MCF 10A (cell line): ENCODE data around the gene SYNE3. TPM values are rescaled to one million over a fixed set of nuclear protein-coding genes. Genes with fewer than 3 reads are reported as not detected.

Experiments
- BruUV-seq: library from RNA; stranded (reverse); fragments of 400-500 nt; replicated peaks from 2 replicates; lab custom pipeline; 2021; lab: Mats Ljungman, UMichigan
- CTCF ChIA-PET: fragments of 300-600 bp; sonication (Branson Sonifier 250); formaldehyde crosslinking; extraction: SDS; loops from one replicate; lab custom pipeline; 2021; ENCODE audit warnings: antibody characterized with exemption, inconsistent platforms; lab: Yijun Ruan, JAX
- POLR2A ChIA-PET: fragments of 300-600, 350-650 bp; sonication (Branson Sonifier 250); formaldehyde crosslinking; extraction: SDS; loops from one replicate; lab custom pipeline; 2020; ENCODE audit warnings: antibody characterized with exemption, inconsistent platforms; lab: Yijun Ruan, JAX
- DNase-seq: peaks from one replicate; pipeline ENCODE4 v3.0.0-alpha.2; 2018; ENCODE audit not compliant: unreplicated experiment
- H3K27ac Mint-ChIP-seq: one replicate; pipeline ENCODE4 v1.8.0; 2022; ENCODE audit warnings: mild to moderate bottlenecking, low read depth, mixed read lengths; ENCODE audit not compliant: unreplicated experiment
- H3K27me3 Mint-ChIP-seq: one replicate; pipeline ENCODE4 v1.8.0; 2022; ENCODE audit warnings: mixed read lengths; ENCODE audit not compliant: insufficient read depth, unreplicated experiment
- H3K36me3 Mint-ChIP-seq: one replicate; pipeline ENCODE4 v1.8.0; 2022; ENCODE audit warnings: mild to moderate bottlenecking, moderate library complexity, mixed read lengths; ENCODE audit not compliant: insufficient read depth, unreplicated experiment
- H3K4me1 Mint-ChIP-seq: one replicate; pipeline ENCODE4 v1.8.0; 2022; ENCODE audit warnings: mixed read lengths; ENCODE audit not compliant: insufficient read depth, unreplicated experiment
- H3K4me3 Mint-ChIP-seq: one replicate; pipeline ENCODE4 v1.8.0; 2022; ENCODE audit warnings: mild to moderate bottlenecking, moderate library complexity, mixed read lengths; ENCODE audit not compliant: unreplicated experiment
- H3K9me3 Mint-ChIP-seq: one replicate; pipeline ENCODE4 v1.8.0; 2022; ENCODE audit warnings: mixed read lengths; ENCODE audit not compliant: unreplicated experiment
- intact Hi-C: fragments of 100-400 bp; cut with micrococcal nuclease; formaldehyde crosslinking; loops from 2 replicates; pipeline ENCODE4 v1.14.1; 2022
- total RNA-seq: library from RNA; stranded (reverse); gene quantifications from 2 replicates; pipeline ENCODE4 v1.2.3, GENCODE V29; 2022
- TF ChIP-seq, protein P1 (sequence below): fragments of 200-600 bp; IDR thresholded peaks from one replicate; pipeline ENCODE4 v1.8.0; 2022; ENCODE audit warnings: antibody characterized with exemption, mild to moderate bottlenecking; ENCODE audit not compliant: unreplicated experiment

Gene SYNE3
- total RNA-seq, 1 experiment from 2014 or later, result 9.5 TPM

DNA sequence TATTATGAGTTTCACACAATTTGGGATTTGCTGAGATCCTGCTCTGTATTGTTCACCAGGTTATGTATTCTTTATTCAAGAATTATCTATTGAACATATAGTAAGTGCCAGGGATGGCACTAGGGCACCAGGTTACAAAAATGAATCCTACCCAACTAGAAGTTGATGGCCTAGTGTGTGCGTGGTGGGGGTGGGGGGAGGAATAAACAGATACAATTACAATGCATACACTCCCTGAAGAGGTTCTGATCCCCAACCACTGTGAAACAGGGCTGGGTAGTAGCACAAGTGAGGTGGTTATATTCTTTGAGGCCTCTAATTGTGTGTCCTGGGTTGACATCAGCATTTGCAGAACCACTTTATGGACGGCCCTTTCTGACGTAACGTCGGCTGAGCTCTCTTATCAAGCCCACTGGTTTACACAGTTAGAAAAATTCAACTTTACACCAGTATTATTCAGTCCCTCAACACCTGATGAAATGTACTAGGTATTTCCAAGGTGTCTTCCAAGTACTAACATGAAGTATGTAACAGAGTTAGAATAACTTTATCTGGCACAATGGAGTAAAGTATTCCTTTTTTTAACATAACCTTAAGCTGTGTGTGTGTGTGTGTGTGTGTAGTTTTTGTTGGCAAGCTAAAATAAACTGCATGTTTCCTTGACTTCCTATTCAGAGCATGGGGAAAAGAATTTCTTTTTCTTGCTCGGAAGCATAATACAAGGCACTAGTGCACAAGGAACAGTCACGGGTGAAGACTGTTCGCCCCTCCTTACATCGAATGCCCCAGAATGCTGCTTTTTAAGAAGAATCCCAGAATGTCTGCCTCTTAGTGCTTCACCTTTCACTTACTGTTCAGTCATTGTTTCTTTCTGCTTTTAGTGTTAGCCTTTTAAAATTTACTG, 10.3 kb upstream of the SYNE3 start:
- no peaks in the 10 kb centered on the region for H3K9me3 Mint-ChIP-seq
- DNase-seq, result no peak
- H3K27ac Mint-ChIP-seq, result peak overlapping the region; percentile 82
- no peaks in the 10 kb centered on the region for H3K27me3 Mint-ChIP-seq
- CTCF ChIA-PET, result interaction anchor here (0.5 to 8.2 kb wide), 30 partner anchors 8 to 1461 kb away, joined by 3 to 162 read pairs (median 4); partner anchors contain the start of gene SYNE3
- TF ChIP-seq, protein P1, sequence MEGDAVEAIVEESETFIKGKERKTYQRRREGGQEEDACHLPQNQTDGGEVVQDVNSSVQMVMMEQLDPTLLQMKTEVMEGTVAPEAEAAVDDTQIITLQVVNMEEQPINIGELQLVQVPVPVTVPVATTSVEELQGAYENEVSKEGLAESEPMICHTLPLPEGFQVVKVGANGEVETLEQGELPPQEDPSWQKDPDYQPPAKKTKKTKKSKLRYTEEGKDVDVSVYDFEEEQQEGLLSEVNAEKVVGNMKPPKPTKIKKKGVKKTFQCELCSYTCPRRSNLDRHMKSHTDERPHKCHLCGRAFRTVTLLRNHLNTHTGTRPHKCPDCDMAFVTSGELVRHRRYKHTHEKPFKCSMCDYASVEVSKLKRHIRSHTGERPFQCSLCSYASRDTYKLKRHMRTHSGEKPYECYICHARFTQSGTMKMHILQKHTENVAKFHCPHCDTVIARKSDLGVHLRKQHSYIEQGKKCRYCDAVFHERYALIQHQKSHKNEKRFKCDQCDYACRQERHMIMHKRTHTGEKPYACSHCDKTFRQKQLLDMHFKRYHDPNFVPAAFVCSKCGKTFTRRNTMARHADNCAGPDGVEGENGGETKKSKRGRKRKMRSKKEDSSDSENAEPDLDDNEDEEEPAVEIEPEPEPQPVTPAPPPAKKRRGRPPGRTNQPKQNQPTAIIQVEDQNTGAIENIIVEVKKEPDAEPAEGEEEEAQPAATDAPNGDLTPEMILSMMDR, result no peak
- no TSS peak for BruUV-seq
- peaks cover 21% of the 10 kb centered on the region for H3K36me3 Mint-ChIP-seq
- intact Hi-C loops, result loop anchor here (1.0 to 5.0 kb wide), 2 partner anchors 64 to 84 kb away; no protein-coding TSS in a partner anchor
- no peak overlapping the region for H3K4me3 Mint-ChIP-seq
- POLR2A ChIA-PET, result interaction anchor here (0.5 to 1.9 kb wide), 9 partner anchors 8 to 467 kb away, joined by 3 to 19 read pairs (median 3); partner anchors contain the start of gene SYNE3
- H3K4me1 Mint-ChIP-seq, result peaks cover 55% of the 10 kb centered on the region

DNA sequence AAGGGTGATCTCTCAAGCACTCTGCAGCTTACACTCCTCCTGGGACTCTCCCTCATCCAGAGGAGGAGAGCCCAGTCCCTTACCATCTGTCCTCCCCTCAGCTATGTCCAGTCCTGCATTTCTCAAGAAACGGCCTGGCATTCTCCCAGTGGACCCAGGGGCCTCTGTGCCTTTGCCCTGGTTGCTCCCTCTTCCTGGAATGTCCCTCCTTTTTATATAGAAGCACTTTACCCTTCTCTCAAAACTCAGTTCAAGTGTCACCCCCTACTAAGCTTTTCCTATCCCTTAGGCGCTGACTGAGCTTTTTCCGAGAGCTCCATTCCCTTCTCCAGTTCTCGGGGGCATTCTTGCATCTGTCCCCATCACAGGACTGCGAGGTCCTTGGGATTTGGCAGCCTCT, 9.5 kb upstream of the SYNE3 start:
- Mint-ChIP-seq H3K27ac (peak overlapping the region; percentile 82), H3K4me3 (no peak overlapping the region), H3K27me3 (no peaks in the 10 kb centered on the region), H3K9me3 (no peaks in the 10 kb centered on the region), H3K36me3 (peaks cover 20% of the 10 kb centered on the region), H3K4me1 (peaks cover 47% of the 10 kb centered on the region)
- BruUV-seq, result no TSS peak
- TF ChIP-seq, protein P1, result no peak
- DNase-seq, result no peak
- ChIA-PET CTCF (interaction anchor here (0.8 to 8.2 kb wide), 8 partner anchors 9 to 835 kb away, joined by 3 to 162 read pairs (median 12); partner anchors contain the start of gene SYNE3), POLR2A (interaction anchor here (0.6 kb wide), 1 partner anchor 10 kb away, joined by 3 read pairs; no protein-coding TSS in a partner anchor)
- intact Hi-C loops, result loop anchor here (5.0 kb wide), 1 partner anchor 64 kb away; no protein-coding TSS in a partner anchor

DNA sequence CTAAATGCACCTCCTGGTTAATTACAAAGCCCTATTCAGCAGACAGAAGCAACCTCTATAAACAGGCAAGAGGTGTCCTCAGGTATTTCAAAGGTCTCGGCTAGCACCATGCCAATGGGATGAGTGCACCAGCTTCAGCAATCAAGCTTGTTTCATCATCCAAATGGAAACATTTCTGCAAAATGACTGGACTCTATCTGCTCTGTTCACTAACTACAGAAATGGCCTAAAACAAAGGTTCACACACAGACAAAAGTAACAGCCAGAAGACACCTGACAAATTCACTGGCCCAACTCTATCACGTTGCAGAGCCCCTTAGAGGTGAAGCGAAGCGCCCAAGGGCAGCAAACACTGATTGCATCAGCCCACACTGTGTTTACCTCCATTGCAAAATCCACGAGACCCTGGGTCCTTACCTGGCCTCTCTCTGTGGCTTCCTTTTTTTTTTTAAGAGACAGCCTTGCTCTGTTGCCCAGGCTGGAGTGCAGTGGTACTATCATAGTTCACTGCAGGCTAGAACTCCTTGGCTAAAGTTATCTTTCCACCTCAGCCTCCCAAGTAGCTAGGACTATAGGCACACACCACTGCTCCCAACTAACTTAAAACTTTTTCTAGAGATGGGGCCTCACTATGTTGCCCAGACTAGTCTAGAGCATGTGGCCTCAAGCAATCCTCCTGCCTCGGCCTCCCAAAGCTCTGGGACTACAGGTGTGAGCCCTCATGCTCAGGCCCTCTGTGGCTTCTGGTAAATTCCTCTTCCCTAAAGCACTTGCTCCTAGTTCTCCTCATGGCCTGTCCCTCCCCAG, 8.5 kb upstream of the SYNE3 start:
- Mint-ChIP-seq H3K4me1 (peaks cover 43% of the 10 kb centered on the region), H3K27ac (peak overlapping the region; percentile 82), H3K36me3 (peaks cover 9% of the 10 kb centered on the region), H3K9me3 (no peaks in the 10 kb centered on the region), H3K4me3 (no peak overlapping the region), H3K27me3 (no peaks in the 10 kb centered on the region)
- no TSS peak for BruUV-seq
- TF ChIP-seq, protein P1, result no peak
- intact Hi-C loops, result loop anchor here (5.0 kb wide), 1 partner anchor 63 kb away; no protein-coding TSS in a partner anchor
- DNase-seq, result peak; percentile 74
- CTCF ChIA-PET, result interaction anchor here (0.6 to 8.2 kb wide), 2 partner anchors 24 to 83 kb away, joined by 3 to 162 read pairs; no protein-coding TSS in a partner anchor
- POLR2A ChIA-PET, result interaction anchor here (0.6 to 1.5 kb wide), 5 partner anchors 9 to 82 kb away, joined by 3 to 6 read pairs (median 3); no protein-coding TSS in a partner anchor
